Measurements from ENCODE around the gene WWOX.

- no peak for TF ChIP-seq EZH2 (IDR thresholded peaks at IDR 0.05)
- no peak for TF ChIP-seq POLR2AphosphoS5 (IDR thresholded peaks at IDR 0.05; ENCODE audit: borderline replicate concordance, low read depth, low read length)
- no peak for TF ChIP-seq FOXP2 (optimal IDR thresholded peaks at IDR 0.05; ENCODE audit: control extremely low read depth, extremely low read length, insufficient read depth)
Observed at GRCh38 chr16:78746718-78747117, 647.3 kb downstream of the WWOX start.

Measured in SK-N-MC (cell line).